Transverse colon (tissue), 4 donors: Measurements from ENCODE around the gene BEST4.

Experiments used
- CTCF ChIP-seq, 5 experiments: fragments of 200-600 bp in 3 of 5; fragments of 450-650 bp in 2 of 5; sonication (generic) in 3 of 5; IDR thresholded peaks; 1 replicate in 2 of 5; 2 replicates in 3 of 5; pipeline ENCODE4 v1.5.1; 2016 to 2017; ENCODE audit warnings: antibody characterized with exemption in 5 of 5, inconsistent platforms in 3 of 5, mild to moderate bottlenecking in 2 of 5, moderate library complexity in 1 of 5
- EP300 ChIP-seq: sonication (generic); formaldehyde crosslinking; IDR thresholded peaks from one replicate; pipeline ENCODE4 v1.6.1; 2017; ENCODE audit warnings: antibody characterized with exemption, low read depth
- POLR2A ChIP-seq: fragments of 450-650 bp; IDR thresholded peaks from one replicate; pipeline ENCODE4 v1.6.1; 2016; ENCODE audit warnings: antibody characterized with exemption, mild to moderate bottlenecking, moderate library complexity
- POLR2AphosphoS5 ChIP-seq, 3 donors: sonication (generic); formaldehyde crosslinking; IDR thresholded peaks; one replicate each; pipeline ENCODE4 v1.6.1; 2016; ENCODE audit warnings: antibody characterized with exemption in 3 of 3

- no peak for TF ChIP-seq EP300
- no peak for TF ChIP-seq CTCF (IDR thresholded peaks at IDR 0.05)
- TF ChIP-seq POLR2A: no peak
- TF ChIP-seq POLR2AphosphoS5 (IDR thresholded peaks at IDR 0.05): no peak
Observed at GRCh38 chr1:44827197-44828002, 39.4 kb upstream of the BEST4 start.
